Liver (tissue), 9 donors: Measurements from ENCODE around the gene OR12D3. TPM values are rescaled to one million over a fixed set of nuclear protein-coding genes. Genes with fewer than 3 reads are reported as not detected.

Experiments
- DNase-seq: peaks from one replicate; pipeline ENCODE4 v3.0.0-alpha.2; 2017; ENCODE audit warnings: low spot score
- H3K27ac ChIP-seq, 2 donors: one replicate each; pipeline ENCODE4 v1.7.0; 2013; ENCODE audit warnings: inconsistent platforms in 2 of 2, low read length in 2 of 2, control low read depth in 1 of 2, low read depth in 1 of 2, mild to moderate bottlenecking in 1 of 2
- H3K27me3 ChIP-seq, 4 donors: one replicate each; pipeline versions ENCODE4 v1.6.1 to v1.7.0; 2013; ENCODE audit warnings: low read length in 3 of 4, inconsistent platforms in 1 of 4, mild to moderate bottlenecking in 1 of 4, moderate library complexity in 1 of 4; ENCODE audit not compliant: control insufficient read depth in 4 of 4, insufficient read depth in 4 of 4
- H3K36me3 ChIP-seq, 4 donors: one replicate each; pipeline versions ENCODE4 v1.6.1 to v1.7.0; 2013; ENCODE audit warnings: low read length in 3 of 4, mild to moderate bottlenecking in 3 of 4, low read depth in 1 of 4, moderate library complexity in 1 of 4; ENCODE audit not compliant: control insufficient read depth in 4 of 4, insufficient read depth in 3 of 4
- H3K4me1 ChIP-seq, 4 donors: one replicate each; pipeline versions ENCODE4 v1.6.1 to v1.7.0; 2013; ENCODE audit warnings: low read length in 3 of 4, mild to moderate bottlenecking in 3 of 4, moderate library complexity in 1 of 4; ENCODE audit not compliant: control insufficient read depth in 4 of 4, insufficient read depth in 4 of 4
- H3K4me3 ChIP-seq, 3 donors: one replicate each; pipeline versions ENCODE4 v1.6.1 to v1.7.0; 2013; ENCODE audit warnings: low read length in 3 of 3, control low read depth in 1 of 3, low read depth in 1 of 3, mild to moderate bottlenecking in 1 of 3
- H3K9ac ChIP-seq, 2 donors: one replicate each; pipeline ENCODE4 v1.7.0; 2013; ENCODE audit warnings: low read length in 2 of 2, mild to moderate bottlenecking in 2 of 2, moderate library complexity in 2 of 2, control low read depth in 1 of 2, low read depth in 1 of 2
- H3K9me3 ChIP-seq, 4 donors: one replicate each; pipeline versions ENCODE4 v1.6.1 to v1.7.0; 2013; ENCODE audit warnings: low read length in 3 of 4; ENCODE audit not compliant: control insufficient read depth in 4 of 4
- EGR1 ChIP-seq, 2 donors: IDR thresholded peaks; 2 replicates each; pipeline ENCODE4 v1.6.1; 2016 to 2018; ENCODE audit warnings: antibody characterized with exemption in 2 of 2, low read depth in 2 of 2
- FOXA1 ChIP-seq: IDR thresholded peaks from 2 replicates; pipeline ENCODE4 v1.6.1; 2016; ENCODE audit warnings: antibody characterized with exemption
- FOXA2 ChIP-seq: IDR thresholded peaks from 2 replicates; pipeline ENCODE4 v1.6.1; 2016; ENCODE audit warnings: antibody characterized with exemption
- GABPA ChIP-seq, 2 donors: IDR thresholded peaks in 1 of 2; conservative IDR thresholded peaks in 1 of 2; 2 replicates each; pipeline ENCODE4 v1.6.1; 2016; ENCODE audit warnings: antibody characterized with exemption in 2 of 2, mild to moderate bottlenecking in 1 of 2, moderate library complexity in 1 of 2
- HNF4A ChIP-seq, 2 donors: conservative IDR thresholded peaks; 2 replicates each; pipeline ENCODE4 v1.6.1; 2016; ENCODE audit warnings: antibody characterized with exemption in 2 of 2, mild to moderate bottlenecking in 2 of 2
- HNF4G ChIP-seq: IDR thresholded peaks from 2 replicates; pipeline ENCODE4 v1.6.1; 2016; ENCODE audit warnings: antibody characterized with exemption
- JUND ChIP-seq, 2 donors: IDR thresholded peaks; 2 replicates each; pipeline ENCODE4 v1.6.1; 2016; ENCODE audit warnings: antibody characterized with exemption in 2 of 2
- NR2F2 ChIP-seq: IDR thresholded peaks from 2 replicates; pipeline ENCODE4 v1.6.1; 2016; ENCODE audit warnings: antibody characterized with exemption
- RAD21 ChIP-seq, 2 donors: IDR thresholded peaks; 2 replicates each; pipeline ENCODE4 v1.6.1; 2016; ENCODE audit warnings: antibody characterized with exemption in 2 of 2, mild to moderate bottlenecking in 2 of 2
- RXRA ChIP-seq, 2 donors: IDR thresholded peaks; 2 replicates each; pipeline ENCODE4 v1.6.1; 2017 to 2018; ENCODE audit warnings: antibody characterized with exemption in 2 of 2, mild to moderate bottlenecking in 1 of 2
- SP1 ChIP-seq: IDR thresholded peaks from 2 replicates; pipeline ENCODE4 v1.6.1; 2018; ENCODE audit warnings: antibody characterized with exemption, mild to moderate bottlenecking
- TAF1 ChIP-seq: conservative IDR thresholded peaks from 2 replicates; pipeline ENCODE4 v1.6.1; 2016; ENCODE audit warnings: antibody characterized with exemption, mild to moderate bottlenecking
- YY1 ChIP-seq: IDR thresholded peaks from 2 replicates; pipeline ENCODE4 v1.6.1; 2016; ENCODE audit warnings: antibody characterized with exemption, mild to moderate bottlenecking
- WGBS: extraction: QIAGEN DNeasy Blood & Tissue Kit; methylation state at CpG from one replicate; pipeline ENCODE4 v1.1.7; 2013; 5-methylcytosine and 5-hydroxymethylcytosine counted together
- polyA plus RNA-seq, 2 donors: library from polyadenylated mRNA; stranded (reverse) in 1 of 2; unstranded in 1 of 2; fragments of 200-250 nt in 1 of 2; fragments of >200 nt in 1 of 2; fragmentation: Nextera tagmentation in 1 of 2; extraction: Ambion mirVana in 1 of 2; gene quantifications; one replicate each; pipeline versions ENCODE4 v1.2.1 to v1.2.3, GENCODE V29; 2013 to 2015
- total RNA-seq, 2 donors: library from RNA; depleted of rRNA; stranded (reverse); fragments of >200 nt; gene quantifications; one replicate each; pipeline ENCODE4 v1.2.3, GENCODE V29; 2014
- TF ChIP-seq, protein P1 (sequence below): fragments of 150-350 bp; IDR thresholded peaks from 2 replicates; pipeline ENCODE4 v1.5.1; 2017; ENCODE audit warnings: improper control_type of control experiment, low read depth, low read length; ENCODE audit not compliant: missing input control
- TF ChIP-seq, protein P2 (sequence below): IDR thresholded peaks from 2 replicates; pipeline ENCODE4 v1.6.1; 2016; ENCODE audit warnings: antibody characterized with exemption
- TF ChIP-seq, protein P3 (sequence below): IDR thresholded peaks from 2 replicates; pipeline ENCODE4 v1.6.1; 2016; ENCODE audit warnings: antibody characterized with exemption, mild to moderate bottlenecking
- TF ChIP-seq, protein P4 (sequence below): IDR thresholded peaks from 2 replicates; pipeline ENCODE4 v1.6.1; 2016; ENCODE audit warnings: antibody characterized with exemption
- TF ChIP-seq, protein P5 (sequence below): IDR thresholded peaks from 2 replicates; pipeline ENCODE4 v1.6.1; 2016; ENCODE audit warnings: antibody characterized with exemption
- donor health status: healthy.
- donor health status: healthy.
- donor health status: healthy.
- donor health status: healthy.
- donor health status: healthy.

The OR12D3 gene
- total and polyA plus RNA-seq, 4 donors: not detected

DNA sequence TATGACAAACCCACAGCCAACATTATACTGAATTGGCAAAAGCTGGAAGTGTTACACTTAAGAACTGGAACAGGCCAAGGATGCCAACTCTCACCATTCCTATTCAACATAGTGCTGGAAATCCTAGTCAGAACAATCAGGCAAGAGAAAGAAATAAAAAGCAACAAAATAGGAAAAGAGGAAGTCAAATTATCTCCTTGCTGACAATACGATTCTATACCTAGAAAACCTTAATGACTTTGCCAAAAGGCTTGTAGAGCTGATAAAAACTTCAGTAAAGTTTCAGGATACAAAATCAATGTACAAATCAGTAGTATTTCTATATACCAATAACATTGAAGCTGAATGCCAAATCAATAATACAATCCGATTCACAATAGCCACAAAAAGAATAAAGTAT is 38.8 kb downstream of the OR12D3 start (continued):
- TF ChIP-seq, protein P1, sequence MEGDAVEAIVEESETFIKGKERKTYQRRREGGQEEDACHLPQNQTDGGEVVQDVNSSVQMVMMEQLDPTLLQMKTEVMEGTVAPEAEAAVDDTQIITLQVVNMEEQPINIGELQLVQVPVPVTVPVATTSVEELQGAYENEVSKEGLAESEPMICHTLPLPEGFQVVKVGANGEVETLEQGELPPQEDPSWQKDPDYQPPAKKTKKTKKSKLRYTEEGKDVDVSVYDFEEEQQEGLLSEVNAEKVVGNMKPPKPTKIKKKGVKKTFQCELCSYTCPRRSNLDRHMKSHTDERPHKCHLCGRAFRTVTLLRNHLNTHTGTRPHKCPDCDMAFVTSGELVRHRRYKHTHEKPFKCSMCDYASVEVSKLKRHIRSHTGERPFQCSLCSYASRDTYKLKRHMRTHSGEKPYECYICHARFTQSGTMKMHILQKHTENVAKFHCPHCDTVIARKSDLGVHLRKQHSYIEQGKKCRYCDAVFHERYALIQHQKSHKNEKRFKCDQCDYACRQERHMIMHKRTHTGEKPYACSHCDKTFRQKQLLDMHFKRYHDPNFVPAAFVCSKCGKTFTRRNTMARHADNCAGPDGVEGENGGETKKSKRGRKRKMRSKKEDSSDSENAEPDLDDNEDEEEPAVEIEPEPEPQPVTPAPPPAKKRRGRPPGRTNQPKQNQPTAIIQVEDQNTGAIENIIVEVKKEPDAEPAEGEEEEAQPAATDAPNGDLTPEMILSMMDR: no peak
- TF ChIP-seq YY1 (no peak), JUND (IDR thresholded peaks at IDR 0.05) (no peak), HNF4A (conservative IDR thresholded peaks at IDR 0.05) (no peak), EGR1 (IDR thresholded peaks at IDR 0.05; ENCODE audit: low read depth in 2 of 2) (no peak)
- TF ChIP-seq, protein P2, sequence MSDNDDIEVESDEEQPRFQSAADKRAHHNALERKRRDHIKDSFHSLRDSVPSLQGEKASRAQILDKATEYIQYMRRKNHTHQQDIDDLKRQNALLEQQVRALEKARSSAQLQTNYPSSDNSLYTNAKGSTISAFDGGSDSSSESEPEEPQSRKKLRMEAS: no peak

DNA sequence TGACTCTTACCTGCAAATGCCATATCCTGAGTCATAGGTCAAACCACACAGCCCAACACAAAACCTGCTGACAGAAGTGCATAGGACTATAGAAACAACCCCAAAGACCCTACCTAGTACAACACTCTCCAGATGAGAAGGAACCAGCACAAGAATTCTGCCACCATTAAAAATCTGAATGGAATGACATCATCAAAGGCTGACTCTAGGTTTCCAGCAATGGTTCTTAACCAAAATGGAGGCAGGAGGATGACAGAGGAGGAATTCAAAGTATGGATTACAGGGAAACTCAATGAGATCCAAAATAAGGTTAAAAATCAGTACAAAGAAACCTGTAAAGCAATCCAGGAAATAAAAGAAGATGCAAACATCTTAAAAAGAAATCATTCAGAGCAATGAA is 42.4 kb downstream of the OR12D3 start:
- no peak overlapping the region for H3K4me3 ChIP-seq
- H3K27ac ChIP-seq: no peak overlapping the region
- TF ChIP-seq HNF4G (no peak), SP1 (no peak), JUND (IDR thresholded peaks at IDR 0.05) (no peak), HNF4A (conservative IDR thresholded peaks at IDR 0.05) (no peak), NR2F2 (no peak)
- no peaks in the 10 kb centered on the region for H3K4me1 ChIP-seq
- H3K9ac ChIP-seq: no peak overlapping the region
- no peak for DNase-seq
- peaks cover 0 to 2% (median 0%) of the 10 kb centered on the region in 4 donors for H3K27me3 ChIP-seq
- H3K9me3 ChIP-seq: no peaks in the 10 kb centered on the region
- no peaks in the 10 kb centered on the region for H3K36me3 ChIP-seq

DNA sequence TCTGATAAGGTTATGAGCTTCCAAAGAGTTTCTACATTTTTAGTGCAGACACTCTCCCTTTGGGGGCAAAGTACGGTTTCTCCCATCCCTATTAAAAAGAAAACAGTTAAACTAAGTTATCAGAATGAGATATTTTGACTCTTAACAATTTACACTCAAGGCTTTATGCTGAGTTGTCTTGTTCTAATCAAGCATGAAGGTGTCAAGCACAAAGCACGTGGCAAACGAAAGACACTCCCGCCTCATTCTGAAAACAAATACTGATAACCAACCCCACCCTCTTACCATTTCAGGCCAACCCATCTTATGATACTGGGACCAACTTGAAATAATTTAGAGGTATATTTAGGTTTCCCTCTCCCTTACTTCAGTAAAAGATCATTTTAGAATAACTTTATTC is 49.3 kb downstream of the OR12D3 start:
- WGBS: 58% methylated on average over 4 of the region's 4 CpGs
- Histone ChIP-seq H3K9me3 (no peaks in the 10 kb centered on the region), H3K27ac (no peak overlapping the region), H3K27me3 (peaks cover 0 to 2% (median 0%) of the 10 kb centered on the region in 4 donors), H3K4me1 (no peaks in the 10 kb centered on the region), H3K9ac (no peak overlapping the region), H3K36me3 (no peaks in the 10 kb centered on the region), H3K4me3 (no peak overlapping the region)
- TF ChIP-seq FOXA1 (no peak), HNF4G (no peak), NR2F2 (no peak), TAF1 (no peak), RXRA (IDR thresholded peaks at IDR 0.05) (no peak), YY1 (no peak), EGR1 (IDR thresholded peaks at IDR 0.05; ENCODE audit: low read depth in 2 of 2) (no peak), HNF4A (conservative IDR thresholded peaks at IDR 0.05) (no peak), SP1 (no peak), JUND (IDR thresholded peaks at IDR 0.05) (no peak), GABPA (IDR thresholded peaks at IDR 0.05 in 1 of 2, conservative IDR thresholded peaks at IDR 0.05 in 1 of 2) (no peak), FOXA2 (no peak), RAD21 (IDR thresholded peaks at IDR 0.05) (no peak)
- TF ChIP-seq, protein P3, sequence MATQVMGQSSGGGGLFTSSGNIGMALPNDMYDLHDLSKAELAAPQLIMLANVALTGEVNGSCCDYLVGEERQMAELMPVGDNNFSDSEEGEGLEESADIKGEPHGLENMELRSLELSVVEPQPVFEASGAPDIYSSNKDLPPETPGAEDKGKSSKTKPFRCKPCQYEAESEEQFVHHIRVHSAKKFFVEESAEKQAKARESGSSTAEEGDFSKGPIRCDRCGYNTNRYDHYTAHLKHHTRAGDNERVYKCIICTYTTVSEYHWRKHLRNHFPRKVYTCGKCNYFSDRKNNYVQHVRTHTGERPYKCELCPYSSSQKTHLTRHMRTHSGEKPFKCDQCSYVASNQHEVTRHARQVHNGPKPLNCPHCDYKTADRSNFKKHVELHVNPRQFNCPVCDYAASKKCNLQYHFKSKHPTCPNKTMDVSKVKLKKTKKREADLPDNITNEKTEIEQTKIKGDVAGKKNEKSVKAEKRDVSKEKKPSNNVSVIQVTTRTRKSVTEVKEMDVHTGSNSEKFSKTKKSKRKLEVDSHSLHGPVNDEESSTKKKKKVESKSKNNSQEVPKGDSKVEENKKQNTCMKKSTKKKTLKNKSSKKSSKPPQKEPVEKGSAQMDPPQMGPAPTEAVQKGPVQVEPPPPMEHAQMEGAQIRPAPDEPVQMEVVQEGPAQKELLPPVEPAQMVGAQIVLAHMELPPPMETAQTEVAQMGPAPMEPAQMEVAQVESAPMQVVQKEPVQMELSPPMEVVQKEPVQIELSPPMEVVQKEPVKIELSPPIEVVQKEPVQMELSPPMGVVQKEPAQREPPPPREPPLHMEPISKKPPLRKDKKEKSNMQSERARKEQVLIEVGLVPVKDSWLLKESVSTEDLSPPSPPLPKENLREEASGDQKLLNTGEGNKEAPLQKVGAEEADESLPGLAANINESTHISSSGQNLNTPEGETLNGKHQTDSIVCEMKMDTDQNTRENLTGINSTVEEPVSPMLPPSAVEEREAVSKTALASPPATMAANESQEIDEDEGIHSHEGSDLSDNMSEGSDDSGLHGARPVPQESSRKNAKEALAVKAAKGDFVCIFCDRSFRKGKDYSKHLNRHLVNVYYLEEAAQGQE: no peak
- TF ChIP-seq, protein P1: no peak
- TF ChIP-seq, protein P4, sequence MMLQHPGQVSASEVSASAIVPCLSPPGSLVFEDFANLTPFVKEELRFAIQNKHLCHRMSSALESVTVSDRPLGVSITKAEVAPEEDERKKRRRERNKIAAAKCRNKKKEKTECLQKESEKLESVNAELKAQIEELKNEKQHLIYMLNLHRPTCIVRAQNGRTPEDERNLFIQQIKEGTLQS: no peak
- TF ChIP-seq, protein P5, sequence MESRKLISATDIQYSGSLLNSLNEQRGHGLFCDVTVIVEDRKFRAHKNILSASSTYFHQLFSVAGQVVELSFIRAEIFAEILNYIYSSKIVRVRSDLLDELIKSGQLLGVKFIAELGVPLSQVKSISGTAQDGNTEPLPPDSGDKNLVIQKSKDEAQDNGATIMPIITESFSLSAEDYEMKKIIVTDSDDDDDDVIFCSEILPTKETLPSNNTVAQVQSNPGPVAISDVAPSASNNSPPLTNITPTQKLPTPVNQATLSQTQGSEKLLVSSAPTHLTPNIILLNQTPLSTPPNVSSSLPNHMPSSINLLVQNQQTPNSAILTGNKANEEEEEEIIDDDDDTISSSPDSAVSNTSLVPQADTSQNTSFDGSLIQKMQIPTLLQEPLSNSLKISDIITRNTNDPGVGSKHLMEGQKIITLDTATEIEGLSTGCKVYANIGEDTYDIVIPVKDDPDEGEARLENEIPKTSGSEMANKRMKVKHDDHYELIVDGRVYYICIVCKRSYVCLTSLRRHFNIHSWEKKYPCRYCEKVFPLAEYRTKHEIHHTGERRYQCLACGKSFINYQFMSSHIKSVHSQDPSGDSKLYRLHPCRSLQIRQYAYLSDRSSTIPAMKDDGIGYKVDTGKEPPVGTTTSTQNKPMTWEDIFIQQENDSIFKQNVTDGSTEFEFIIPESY: no peak
- TF ChIP-seq, protein P2: no peak
- no peak for DNase-seq
